DMS 273 (cell line): Measurements from ENCODE around the gene NUDCD3.

Source experiments
- DNase-seq: peaks from one replicate; lab custom pipeline; 2025; ENCODE audit not compliant: unreplicated experiment; lab: John Stamatoyannopoulos, UW

The NUDCD3 gene

GRCh38 chr7:44482502-44483485 is 7.7 kb downstream of the NUDCD3 start:
- DNase-seq, result no peak

- DNase-seq, result no peak
These were observed 12.5 kb downstream of the NUDCD3 start for GRCh38 chr7:44477938-44478337.

GRCh38 chr7:44477063-44477830 is 13.2 kb downstream of the NUDCD3 start:
- peak; percentile 90 for DNase-seq

- no peak for DNase-seq
These were observed 14.1 kb downstream of the NUDCD3 start for GRCh38 chr7:44476313-44476712.

GRCh38 chr7:44473295-44473694 is 17.2 kb downstream of the NUDCD3 start:
- no peak for DNase-seq

- DNase-seq, result no peak
These were observed 17.6 kb downstream of the NUDCD3 start for GRCh38 chr7:44472843-44473242.

GRCh38 chr7:44471850-44472249 is 18.6 kb downstream of the NUDCD3 start:
- DNase-seq, result no peak

GRCh38 chr7:44471436-44471835 is 19.0 kb downstream of the NUDCD3 start:
- DNase-seq, result no peak

GRCh38 chr7:44470628-44471245 is 19.7 kb downstream of the NUDCD3 start:
- no peak for DNase-seq

- DNase-seq, result no peak
These were observed 20.4 kb downstream of the NUDCD3 start for GRCh38 chr7:44470135-44470479.

- no peak for DNase-seq
These were observed 20.9 kb downstream of the NUDCD3 start for GRCh38 chr7:44469461-44470134.

- DNase-seq, result no peak
These were observed 23.3 kb downstream of the NUDCD3 start for GRCh38 chr7:44467217-44467548.

GRCh38 chr7:44466300-44467216 is 23.9 kb downstream of the NUDCD3 start:
- DNase-seq, result no peak

GRCh38 chr7:44465490-44465889 is 25.0 kb downstream of the NUDCD3 start:
- DNase-seq, result no peak

- peak; percentile 50 for DNase-seq
These were observed 27.2 kb downstream of the NUDCD3 start for GRCh38 chr7:44463169-44463808.

GRCh38 chr7:44461387-44461786 is 29.1 kb downstream of the NUDCD3 start:
- DNase-seq, result no peak

GRCh38 chr7:44460325-44460724 is 30.1 kb downstream of the NUDCD3 start:
- no peak for DNase-seq

- DNase-seq, result no peak
These were observed 35.3 kb downstream of the NUDCD3 start for GRCh38 chr7:44455155-44455554.

GRCh38 chr7:44454348-44454747 is 36.1 kb downstream of the NUDCD3 start:
- DNase-seq, result no peak

GRCh38 chr7:44451123-44451522 is 39.3 kb downstream of the NUDCD3 start:
- DNase-seq, result no peak
